HCEC 1CT (cell line): ENCODE data around the gene DEXI.
A peak's percentile ranks its signal among the peaks of the same experiment; 100 is the strongest.
"Not testable (repeated sequence)": the region's sequence is repeated elsewhere in the genome, so short reads cannot be mapped to it uniquely, and the experiment has no call there.

Experiments used
- DNase-seq: peaks from one replicate; pipeline ENCODE4 v3.0.0-alpha.2; 2017

Gene DEXI

DNA sequence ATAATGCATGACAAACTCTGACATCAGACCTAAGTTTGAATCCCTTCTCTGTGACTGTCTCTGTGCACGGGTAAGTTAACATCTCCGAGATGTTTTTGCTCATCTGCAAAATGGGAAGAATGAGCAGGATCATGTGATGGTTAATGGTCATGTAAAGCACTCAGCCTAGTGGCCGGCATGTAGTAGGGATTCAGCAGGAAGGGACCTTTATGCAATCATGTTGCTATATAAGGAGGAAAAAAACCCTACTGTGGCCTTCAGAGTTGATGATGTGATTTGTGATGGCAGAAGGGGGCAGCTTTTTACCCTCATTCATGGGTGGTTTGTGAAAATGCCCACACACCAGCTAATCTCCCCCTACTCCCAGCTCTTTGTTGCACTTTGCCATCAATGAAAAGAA is 26.2 kb upstream of the DEXI start:
- DNase-seq: no peak

GRCh38 chr16:10967986-10968385 is 25.7 kb upstream of the DEXI start:
- no peak for DNase-seq

- DNase-seq: not testable (repeated sequence)
These were observed 24.3 kb upstream of the DEXI start for GRCh38 chr16:10966559-10966958.

DNA sequence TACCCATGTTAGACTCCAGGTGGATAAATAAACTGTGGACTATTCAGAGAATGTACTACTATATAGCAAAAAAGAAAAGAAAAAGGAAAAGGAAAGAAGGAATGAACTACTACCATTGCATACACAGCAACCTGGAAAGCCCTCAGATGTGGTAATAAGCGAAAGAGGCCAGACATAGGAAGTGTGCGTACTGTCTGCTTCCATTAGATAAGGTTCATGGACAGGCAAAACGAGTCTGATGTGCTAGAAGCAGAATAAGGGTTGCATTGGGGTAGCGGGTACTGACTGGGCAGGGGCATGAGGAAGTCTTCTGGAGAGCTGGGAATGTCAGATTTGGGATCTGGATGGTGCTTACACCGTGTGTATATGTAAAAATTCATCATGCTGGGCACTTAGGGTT is 23.9 kb upstream of the DEXI start:
- no peak for DNase-seq

- no peak for DNase-seq
These were observed 23.3 kb upstream of the DEXI start for GRCh38 chr16:10965440-10966061.

DNA sequence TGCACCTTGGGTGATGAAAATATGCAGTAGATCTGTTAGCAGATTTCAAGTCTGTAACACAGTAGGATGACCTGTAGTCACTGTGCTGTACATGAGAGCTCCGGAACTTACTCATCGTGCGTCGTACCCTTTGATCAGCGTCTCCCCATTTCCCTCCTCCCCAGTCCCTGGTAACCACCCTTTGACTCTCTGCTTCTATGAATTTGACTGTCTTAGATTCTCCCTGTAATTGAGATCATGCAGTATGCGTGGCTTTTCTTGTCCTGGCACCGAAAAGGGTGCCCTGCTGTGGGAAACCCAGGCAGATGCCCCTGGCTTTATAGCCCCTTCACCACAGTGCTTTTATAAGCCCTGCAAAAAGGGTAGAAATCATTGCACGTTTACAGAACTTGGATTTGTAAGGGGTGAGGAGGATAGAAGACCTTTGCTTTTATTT is 22.6 kb upstream of the DEXI start:
- peak; percentile 35 for DNase-seq

DNA sequence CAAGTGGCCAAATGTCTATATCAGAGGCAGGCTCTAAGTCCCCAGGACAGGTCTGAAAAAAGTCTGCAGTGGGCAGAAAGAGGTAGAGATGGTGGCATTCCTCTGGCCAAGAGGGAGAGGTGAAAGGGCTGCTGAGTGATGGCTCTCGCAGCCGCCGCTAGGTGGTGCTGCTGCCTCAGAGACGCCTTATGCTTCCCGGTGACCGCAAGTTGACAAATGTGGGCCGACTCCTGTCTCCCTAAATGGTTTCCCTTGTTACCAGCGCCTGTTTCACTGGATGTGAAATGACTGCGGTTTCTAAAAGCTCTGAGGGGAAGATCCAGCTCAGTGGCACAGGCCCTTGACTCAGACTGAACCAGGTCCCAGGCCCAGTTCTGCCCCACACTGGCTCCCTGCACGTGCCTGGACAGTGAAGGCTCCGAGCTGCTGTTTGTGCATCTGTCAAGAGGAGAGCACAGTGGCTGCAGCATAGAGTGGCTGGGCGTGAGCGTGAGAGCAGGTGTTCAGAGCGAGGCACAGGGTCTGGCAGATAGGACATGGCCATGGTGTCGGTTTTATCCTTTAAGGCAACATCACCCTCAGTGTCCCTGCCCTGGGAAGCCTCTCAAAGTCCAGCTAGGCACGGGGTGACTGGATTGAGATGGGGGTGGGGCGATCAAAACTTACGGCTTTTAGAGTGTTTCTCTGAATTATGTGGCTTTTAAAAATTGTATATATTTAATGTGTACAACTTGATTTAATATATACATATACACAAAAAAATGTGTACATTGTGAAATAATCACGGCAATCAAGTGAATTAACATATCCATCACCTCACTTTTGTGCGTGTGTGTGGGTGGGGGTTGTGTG is 22.0 kb upstream of the DEXI start:
- DNase-seq: peak; percentile 64

DNA sequence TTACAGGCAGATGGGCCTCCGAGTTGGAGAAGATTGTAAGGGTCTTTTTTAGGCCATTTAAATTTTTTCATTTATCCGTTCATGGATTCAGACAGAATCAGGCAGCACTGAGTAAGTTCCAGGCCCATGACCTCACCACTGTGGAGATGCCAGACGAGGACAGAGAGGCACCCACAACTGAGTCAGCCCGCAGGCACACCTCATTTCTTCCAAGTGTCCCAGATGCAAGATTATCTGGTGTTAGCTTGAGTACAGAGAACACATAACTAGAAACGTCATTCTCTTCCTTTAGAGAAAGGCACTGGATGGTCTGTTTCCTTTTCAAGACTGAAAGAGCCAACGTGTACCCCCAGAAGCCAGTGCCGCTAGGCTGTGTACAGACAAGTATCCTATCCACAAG is 19.0 kb upstream of the DEXI start:
- peak; percentile 87 for DNase-seq

DNA sequence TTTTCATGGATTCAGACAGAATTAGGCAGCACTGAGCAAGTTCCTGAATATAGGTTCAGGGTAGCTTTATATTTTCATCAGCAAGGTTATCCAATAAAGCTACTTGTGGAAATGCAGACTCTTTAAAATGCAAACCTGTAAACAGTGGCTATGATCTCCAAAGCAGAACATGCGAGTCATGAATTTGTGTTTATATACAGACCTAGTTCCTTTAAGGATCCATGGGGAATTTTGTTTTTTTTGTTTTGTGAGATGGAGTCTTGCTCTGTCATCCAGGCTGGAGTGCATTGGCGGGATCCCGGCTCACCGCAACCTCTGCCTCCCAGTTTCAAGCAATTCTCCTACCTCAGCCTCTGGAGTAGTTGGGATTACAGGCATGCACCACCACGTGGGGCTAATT is 16.9 kb upstream of the DEXI start:
- DNase-seq: no peak

- DNase-seq: peak; percentile 49
These were observed 15.7 kb upstream of the DEXI start for GRCh38 chr16:10957771-10958482.

DNA sequence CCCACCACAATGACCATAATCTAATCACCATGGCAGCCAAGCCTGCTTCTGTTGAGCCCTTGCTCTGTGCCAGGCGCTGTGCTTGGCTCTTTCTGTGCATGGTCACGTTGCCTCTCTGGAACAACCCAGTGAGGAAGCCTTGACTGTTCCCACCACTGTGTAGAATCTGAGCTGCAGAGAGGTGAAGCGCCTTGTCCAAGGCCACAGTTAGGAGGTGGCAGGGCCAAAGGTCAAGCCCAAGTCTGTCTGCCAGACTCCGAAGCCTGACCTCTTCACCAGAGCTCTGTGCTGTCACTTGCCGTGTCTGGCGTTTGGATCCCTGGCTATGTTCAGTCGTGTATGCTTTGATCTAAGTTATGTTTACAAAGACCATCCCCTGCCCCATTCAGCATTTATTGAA is 12.6 kb upstream of the DEXI start:
- no peak for DNase-seq

DNA sequence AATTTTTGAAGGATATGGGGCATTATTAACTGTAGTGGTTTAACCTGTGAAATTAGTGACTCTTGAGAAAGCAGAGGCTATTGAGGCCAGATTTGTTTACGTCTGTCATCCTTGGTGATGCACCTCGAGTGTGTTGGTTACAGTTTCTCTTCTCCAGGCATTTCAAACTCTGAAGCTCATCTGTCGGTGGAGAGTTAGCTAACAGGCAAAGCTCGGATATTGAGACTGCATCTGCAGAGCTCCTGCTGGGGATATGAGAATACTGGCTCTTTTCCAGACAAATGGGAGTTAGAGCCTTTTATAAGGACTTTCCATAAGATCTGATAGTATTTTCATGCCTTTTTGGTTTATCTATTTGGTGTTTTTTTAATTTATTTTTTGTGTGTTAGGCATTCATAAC is 8.8 kb upstream of the DEXI start:
- DNase-seq: no peak

DNA sequence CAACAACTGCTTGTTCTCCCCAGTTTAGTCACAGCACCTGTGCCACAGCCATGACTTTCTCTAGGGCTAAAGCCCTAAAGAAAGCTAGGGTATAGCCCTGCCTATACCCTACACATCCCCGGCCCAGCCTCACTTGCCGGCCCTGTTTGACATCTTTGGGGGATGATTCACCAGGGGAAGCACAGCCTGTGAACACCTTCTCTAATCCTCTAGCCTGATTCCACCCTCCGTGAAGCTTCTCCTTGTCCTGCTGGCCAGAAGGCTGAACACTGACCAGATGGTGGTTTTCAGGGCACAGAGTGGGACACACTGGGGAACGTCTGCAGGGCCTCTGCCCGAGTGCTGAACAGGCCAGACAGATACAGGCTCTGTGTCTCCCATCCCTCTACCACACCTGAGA is 8.1 kb upstream of the DEXI start:
- no peak for DNase-seq

GRCh38 chr16:10949424-10949970 is 7.2 kb upstream of the DEXI start:
- DNase-seq: no peak

DNA sequence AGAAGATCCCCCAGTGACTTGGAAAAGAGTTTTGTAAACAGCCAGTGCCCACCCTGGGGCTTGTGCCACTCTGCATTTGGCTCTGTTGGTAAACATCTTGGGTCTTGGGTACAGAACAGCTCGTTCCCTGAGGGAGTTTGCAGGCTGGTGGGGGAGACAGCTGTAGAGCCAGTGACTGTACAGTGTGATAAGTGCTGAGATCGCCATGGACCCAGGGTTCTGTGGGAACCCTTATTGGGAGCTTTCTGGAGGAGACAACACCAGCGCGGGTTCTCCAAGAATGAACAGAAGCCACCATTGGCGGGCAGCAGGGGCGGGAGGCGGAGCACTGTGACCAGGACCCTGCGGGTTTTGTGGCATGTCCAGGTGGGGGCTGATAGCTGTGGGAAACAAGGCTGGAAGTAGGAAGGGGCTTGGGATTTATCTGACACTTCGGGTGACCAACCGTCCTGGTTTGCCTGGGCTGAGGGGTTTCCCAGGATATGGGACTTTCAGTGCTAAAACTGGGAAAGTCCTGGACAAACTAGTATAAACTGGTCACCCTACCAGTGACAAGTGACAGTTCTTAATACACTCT is 5.0 kb upstream of the DEXI start:
- no peak for DNase-seq

GRCh38 chr16:10946308-10946707 is 4.0 kb upstream of the DEXI start:
- no peak for DNase-seq

GRCh38 chr16:10945065-10945787 is 3.0 kb upstream of the DEXI start:
- no peak for DNase-seq

DNA sequence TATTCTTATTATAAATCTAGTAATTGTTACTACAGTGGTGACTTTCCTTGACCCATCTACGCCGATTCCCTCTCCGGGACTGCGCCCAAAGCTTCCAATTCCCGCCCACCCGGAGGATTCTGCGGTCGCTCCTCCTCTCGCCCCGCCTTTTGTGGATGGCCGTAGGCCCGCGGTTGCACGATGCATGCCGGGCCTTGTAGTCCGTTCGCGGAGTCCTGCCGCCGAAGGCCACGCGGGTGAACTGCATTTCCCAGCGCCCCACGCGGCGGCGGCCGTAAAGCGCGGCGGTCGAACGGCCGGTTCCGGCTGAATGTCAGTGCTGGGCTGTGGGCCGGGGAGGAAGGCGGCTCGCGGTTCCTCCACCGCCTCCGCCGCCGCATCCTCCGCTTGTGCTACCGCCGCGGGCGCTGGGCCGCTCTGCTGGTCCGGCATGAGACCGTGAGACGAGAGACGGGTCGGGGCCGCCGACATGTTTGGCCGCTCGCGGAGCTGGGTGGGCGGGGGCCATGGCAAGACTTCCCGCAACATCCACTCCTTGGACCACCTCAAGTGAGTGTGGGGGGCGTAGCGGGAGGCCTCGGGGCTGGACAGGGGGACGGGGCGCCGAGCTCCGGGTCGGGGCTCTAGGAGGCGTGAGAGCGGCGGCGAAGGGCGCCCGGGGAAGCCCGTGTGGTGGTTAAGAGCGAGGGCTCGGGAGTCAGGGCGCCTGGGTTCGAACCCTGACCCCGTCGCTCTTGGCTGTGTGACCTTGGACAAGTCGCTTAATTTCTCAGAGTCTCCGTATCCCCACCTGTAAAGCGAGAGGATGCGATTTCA is 2.2 kb upstream of the DEXI start, which contains the start of gene CLEC16A:
TSS of gene CLEC16A (plus strand) at position 316 of the 816 bp plus-strand sequence. CDS start at position 470, 154 bp downstream.
- DNase-seq: peak; percentile 95

DNA sequence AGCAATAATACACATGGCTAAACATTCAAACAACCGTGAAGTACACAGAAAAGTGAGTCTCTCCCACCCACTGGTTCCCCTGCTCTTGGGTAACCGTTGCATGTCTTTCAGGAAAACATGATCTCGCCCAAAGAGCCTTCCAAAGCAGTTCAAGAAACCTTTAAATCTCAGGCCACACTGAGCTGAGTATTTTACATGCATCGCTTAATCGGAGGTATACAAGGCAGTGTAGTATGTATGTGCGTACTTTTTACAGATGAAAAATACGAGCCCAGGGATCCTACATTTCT is 741 bp upstream of the DEXI start:
- DNase-seq: no peak

DNA sequence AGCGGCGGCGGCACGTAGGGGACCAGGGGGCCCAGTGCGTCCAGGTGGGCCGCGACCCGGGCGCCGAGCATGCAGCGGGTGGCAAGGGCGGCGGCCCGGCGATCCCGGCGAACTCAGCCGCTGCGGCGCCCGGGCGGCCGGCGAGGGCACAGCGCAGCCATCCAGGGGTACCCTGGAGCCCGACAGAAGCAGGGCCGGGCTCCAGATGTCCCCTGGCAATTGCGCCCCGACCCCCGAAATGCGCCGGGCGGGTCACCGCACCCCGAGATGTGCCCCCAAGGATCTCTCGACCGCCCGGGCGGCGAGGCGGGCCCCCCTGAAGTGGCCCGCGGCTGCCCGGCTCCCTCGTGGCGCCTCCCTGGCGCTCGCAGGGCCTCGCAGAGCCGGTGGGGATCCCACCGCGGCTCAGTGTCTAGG is 325 bp downstream of the DEXI start:
- not testable (repeated sequence) for DNase-seq

GRCh38 chr16:10941127-10941933 is 938 bp downstream of the DEXI start:
- no peak for DNase-seq
